Fibroblast of lung (primary cell): Measurements from ENCODE around the gene EIF3D. TPM values are rescaled to one million over a fixed set of nuclear protein-coding genes. Genes with fewer than 3 reads are reported as not detected.
A peak's percentile ranks its signal among the peaks of the same experiment; 100 is the strongest.

Source experiments
- DNase-seq, 2 donors: peaks; one replicate each; pipeline versions ENCODE4 v3.0.0 to v3.0.0-alpha.2; 2010; ENCODE audit warnings: low read depth in 2 of 2
- H2AFZ ChIP-seq: 2 replicates; pipeline ENCODE4 v1.5.1; 2012; ENCODE audit warnings: low read length, control low read depth, inconsistent platforms
- H3K27ac ChIP-seq: 2 replicates; pipeline ENCODE4 v1.5.1; 2011; ENCODE audit warnings: low read length, control low read depth; ENCODE audit not compliant: insufficient read depth
- H3K27me3 ChIP-seq: 2 replicates; pipeline ENCODE4 v1.5.1; 2011; ENCODE audit warnings: mild to moderate bottlenecking, low read length; ENCODE audit not compliant: control insufficient read depth, insufficient read depth
- H3K36me3 ChIP-seq: 2 replicates; pipeline ENCODE4 v1.5.1; 2011; ENCODE audit warnings: low read length; ENCODE audit not compliant: control insufficient read depth, insufficient read depth
- H3K4me1 ChIP-seq: 2 replicates; pipeline ENCODE4 v1.5.1; 2011; ENCODE audit warnings: low read length; ENCODE audit not compliant: control insufficient read depth, insufficient read depth; ENCODE audit errors: extremely low read depth
- H3K4me2 ChIP-seq: 2 replicates; pipeline ENCODE4 v1.5.1; 2011; ENCODE audit warnings: low read length, control low read depth; ENCODE audit not compliant: insufficient read depth; ENCODE audit errors: extremely low read depth
- H3K4me3 ChIP-seq, 4 experiments: fragments of 200-600 bp in 1 of 4; sonication (generic) in 1 of 4; replicated peaks in 1 of 4; 2 replicates each; pipeline ENCODE4 v1.5.1; 2011 to 2016; ENCODE audit warnings: low read length in 4 of 4, low read depth in 3 of 4, mild to moderate bottlenecking in 3 of 4, control low read depth in 2 of 4, inconsistent platforms in 1 of 4, mixed read lengths in 1 of 4; ENCODE audit not compliant: insufficient read depth in 1 of 4; ENCODE audit errors: control extremely low read depth in 1 of 4
- H3K79me2 ChIP-seq: 2 replicates; pipeline ENCODE4 v1.5.1; 2012; ENCODE audit warnings: mild to moderate bottlenecking, low read length, inconsistent platforms; ENCODE audit not compliant: control insufficient read depth, insufficient read depth
- H3K9ac ChIP-seq: 2 replicates; pipeline ENCODE4 v1.5.1; 2011; ENCODE audit warnings: mild to moderate bottlenecking, low read length, control low read depth; ENCODE audit not compliant: insufficient read depth
- H3K9me3 ChIP-seq: 2 replicates; pipeline ENCODE4 v1.5.1; 2012; ENCODE audit warnings: low read depth, low read length; ENCODE audit not compliant: control insufficient read depth, insufficient read depth
- H4K20me1 ChIP-seq: 2 replicates; pipeline ENCODE4 v1.5.1; 2011; ENCODE audit warnings: low read length; ENCODE audit not compliant: control insufficient read depth, insufficient read depth; ENCODE audit errors: extremely low read depth
- EZH2 ChIP-seq: IDR thresholded peaks from 2 replicates; pipeline ENCODE4 v1.5.1; 2012; ENCODE audit warnings: low read length, control low read depth, mild to moderate bottlenecking; ENCODE audit errors: missing control alignments
- polyA plus RNA-seq, 2 donors: library from polyadenylated mRNA; depleted of rRNA in 1 of 2; stranded (reverse) in 1 of 2; unstranded in 1 of 2; fragments of >200 nt; gene quantifications; 2 replicates each; pipeline ENCODE4 v1.2.1, GENCODE V29; 2011 to 2012; ENCODE audit warnings: missing spikeins in 1 of 2
- total RNA-seq: library from RNA; depleted of rRNA; stranded (reverse); fragments of >200 nt; gene quantifications from 2 replicates; pipeline ENCODE4 v1.2.1, GENCODE V29; 2014
- TF ChIP-seq, protein P1 (sequence below), 2 donors: IDR thresholded peaks in 1 of 2; conservative IDR thresholded peaks in 1 of 2; 1 replicate in 1 of 2; 2 replicates in 1 of 2; pipeline ENCODE4 v1.5.1; 2011 to 2012; ENCODE audit warnings: low read length in 2 of 2, control low read depth in 1 of 2, inconsistent platforms in 1 of 2, low read depth in 1 of 2, mild to moderate bottlenecking in 1 of 2

Gene EIF3D
- total and polyA plus RNA-seq, 2 donors (not counting 1 experiment from before 2014, with no cell fraction given): 267 to 306 TPM

DNA sequence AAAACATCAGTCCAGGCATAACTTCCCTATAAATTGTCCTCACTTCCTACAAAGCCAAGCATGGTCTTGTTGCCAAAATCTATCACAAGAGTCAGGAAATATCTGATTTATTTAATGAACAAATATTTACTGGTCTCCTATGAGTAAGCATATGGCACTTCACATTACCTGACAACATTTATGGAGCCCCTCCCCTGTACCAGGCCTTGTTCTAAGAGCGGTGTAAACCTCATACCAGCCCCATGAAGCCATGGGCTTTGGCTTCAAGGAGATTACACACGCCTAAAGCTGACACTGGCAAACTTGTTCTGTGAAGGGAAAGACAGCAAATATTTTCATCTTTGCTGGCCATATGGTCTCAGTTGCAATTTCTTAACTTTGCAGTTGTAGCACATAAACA is 43.0 kb upstream of the EIF3D start:
- DNase-seq: no peak
- Histone ChIP-seq H3K27me3 (peaks cover 5% of the 10 kb centered on the region), H3K4me3 (no peak overlapping the region), H3K4me1 (no peaks in the 10 kb centered on the region), H3K9me3 (no peaks in the 10 kb centered on the region), H3K79me2 (no peaks in the 10 kb centered on the region), H3K27ac (no peak overlapping the region), H3K36me3 (no peaks in the 10 kb centered on the region), H3K4me2 (no peak overlapping the region), H3K9ac (no peak overlapping the region), H2AFZ (no peak overlapping the region), H4K20me1 (no peaks in the 10 kb centered on the region)
- TF ChIP-seq, protein P1, sequence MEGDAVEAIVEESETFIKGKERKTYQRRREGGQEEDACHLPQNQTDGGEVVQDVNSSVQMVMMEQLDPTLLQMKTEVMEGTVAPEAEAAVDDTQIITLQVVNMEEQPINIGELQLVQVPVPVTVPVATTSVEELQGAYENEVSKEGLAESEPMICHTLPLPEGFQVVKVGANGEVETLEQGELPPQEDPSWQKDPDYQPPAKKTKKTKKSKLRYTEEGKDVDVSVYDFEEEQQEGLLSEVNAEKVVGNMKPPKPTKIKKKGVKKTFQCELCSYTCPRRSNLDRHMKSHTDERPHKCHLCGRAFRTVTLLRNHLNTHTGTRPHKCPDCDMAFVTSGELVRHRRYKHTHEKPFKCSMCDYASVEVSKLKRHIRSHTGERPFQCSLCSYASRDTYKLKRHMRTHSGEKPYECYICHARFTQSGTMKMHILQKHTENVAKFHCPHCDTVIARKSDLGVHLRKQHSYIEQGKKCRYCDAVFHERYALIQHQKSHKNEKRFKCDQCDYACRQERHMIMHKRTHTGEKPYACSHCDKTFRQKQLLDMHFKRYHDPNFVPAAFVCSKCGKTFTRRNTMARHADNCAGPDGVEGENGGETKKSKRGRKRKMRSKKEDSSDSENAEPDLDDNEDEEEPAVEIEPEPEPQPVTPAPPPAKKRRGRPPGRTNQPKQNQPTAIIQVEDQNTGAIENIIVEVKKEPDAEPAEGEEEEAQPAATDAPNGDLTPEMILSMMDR (conservative IDR thresholded peaks at IDR 0.05 in 1 of 2, IDR thresholded peaks at IDR 0.05 in 1 of 2; ENCODE audit: low read depth in 1 of 2, low read length in 2 of 2): no peak
- no peak for TF ChIP-seq EZH2

GRCh38 chr22:36569999-36570398 is 41.0 kb upstream of the EIF3D start:
- no peak overlapping the region for H3K4me3 ChIP-seq
- no peak overlapping the region for H3K4me2 ChIP-seq
- no peaks in the 10 kb centered on the region for H3K79me2 ChIP-seq
- no peaks in the 10 kb centered on the region for H4K20me1 ChIP-seq
- H3K9me3 ChIP-seq: no peaks in the 10 kb centered on the region
- H3K4me1 ChIP-seq: no peaks in the 10 kb centered on the region
- peak; percentile 16 to 39 for DNase-seq
- no peak overlapping the region for H3K9ac ChIP-seq
- TF ChIP-seq, protein P1 (conservative IDR thresholded peaks at IDR 0.05 in 1 of 2, IDR thresholded peaks at IDR 0.05 in 1 of 2; ENCODE audit: low read depth in 1 of 2, low read length in 2 of 2): peak; percentile 37 to 51
- no peak for TF ChIP-seq EZH2
- peaks cover 5% of the 10 kb centered on the region for H3K27me3 ChIP-seq
- H3K36me3 ChIP-seq: no peaks in the 10 kb centered on the region
- H3K27ac ChIP-seq: no peak overlapping the region
- H2AFZ ChIP-seq: peak overlapping the region; percentile 64

- no peaks in the 10 kb centered on the region for H3K27me3 ChIP-seq
- H3K4me1 ChIP-seq: no peaks in the 10 kb centered on the region
- no peaks in the 10 kb centered on the region for H3K79me2 ChIP-seq
- no peak overlapping the region for H3K4me2 ChIP-seq
- no peaks in the 10 kb centered on the region for H3K9me3 ChIP-seq
- H3K9ac ChIP-seq: no peak overlapping the region
- H3K36me3 ChIP-seq: no peaks in the 10 kb centered on the region
- H4K20me1 ChIP-seq: no peaks in the 10 kb centered on the region
- H2AFZ ChIP-seq: no peak overlapping the region
- no peak overlapping the region for H3K4me3 ChIP-seq
- DNase-seq: no peak
- TF ChIP-seq, protein P1 (conservative IDR thresholded peaks at IDR 0.05 in 1 of 2, IDR thresholded peaks at IDR 0.05 in 1 of 2; ENCODE audit: low read depth in 1 of 2, low read length in 2 of 2): no peak
- no peak for TF ChIP-seq EZH2
- no peak overlapping the region for H3K27ac ChIP-seq
These were observed 39.9 kb upstream of the EIF3D start for GRCh38 chr22:36568846-36569245.
